GM12878 (cell line): Measurements from ENCODE around the gene NEB.

ENCODE experiments used
- ASH2L ChIP-seq: fragments of 300-600, 200-600 bp; sonication (generic); IDR thresholded peaks from 2 replicates; pipeline ENCODE4 v1.6.1; 2017; ENCODE audit warnings: low read depth, mild to moderate bottlenecking, borderline replicate concordance
- CEBPB ChIP-seq, 2 experiments: fragments of 150-350 bp in 1 of 2; IDR thresholded peaks; 2 replicates each; pipeline ENCODE4 v1.6.1; 2012 to 2014; ENCODE audit warnings: low read depth in 2 of 2, low read length in 2 of 2, borderline replicate concordance in 1 of 2, inconsistent platforms in 1 of 2
- CHD2 ChIP-seq: IDR thresholded peaks from 2 replicates; pipeline ENCODE4 v1.6.1; 2011; ENCODE audit warnings: low read depth, low read length, improper control_type of control experiment, borderline replicate concordance
- EP300 ChIP-seq, 2 experiments: fragments of 150-350 bp in 1 of 2; IDR thresholded peaks; 2 replicates each; pipeline ENCODE4 v1.6.1; 2011 to 2012; ENCODE audit warnings: low read depth in 2 of 2, low read length in 2 of 2, borderline replicate concordance in 1 of 2, improper control_type of control experiment in 1 of 2, inconsistent platforms in 1 of 2; ENCODE audit not compliant: control insufficient read depth in 1 of 2
- NFIC ChIP-seq: IDR thresholded peaks from 2 replicates; pipeline ENCODE4 v1.6.1; 2012; ENCODE audit warnings: low read depth, mild to moderate bottlenecking, inconsistent platforms, low read length, moderate library complexity
- POLR2A ChIP-seq: IDR thresholded peaks from 2 replicates; pipeline ENCODE4 v1.6.1; 2011; ENCODE audit warnings: low read depth, mild to moderate bottlenecking, low read length
- RCOR1 ChIP-seq: conservative IDR thresholded peaks from 2 replicates; pipeline ENCODE4 v1.6.1; 2012; ENCODE audit warnings: low read depth, low read length, improper control_type of control experiment
- TF ChIP-seq, protein P1 (sequence below), 3 experiments: IDR thresholded peaks in 2 of 3; conservative IDR thresholded peaks in 1 of 3; 2 replicates each; pipeline ENCODE4 v1.5.1; 2011; ENCODE audit warnings: low read depth in 3 of 3, low read length in 3 of 3, mild to moderate bottlenecking in 3 of 3, control low read depth in 2 of 3, moderate library complexity in 2 of 3, inconsistent platforms in 1 of 3, mixed read lengths in 1 of 3; ENCODE audit not compliant: control insufficient read depth in 2 of 3, insufficient read depth in 1 of 3; ENCODE audit errors: extremely low read depth in 1 of 3
- TF ChIP-seq, protein P2 (sequence below): IDR thresholded peaks from 2 replicates; pipeline ENCODE4 v1.6.1; 2011; ENCODE audit warnings: low read depth, mild to moderate bottlenecking, low read length, moderate library complexity, borderline replicate concordance; ENCODE audit errors: extremely low read depth

DNA sequence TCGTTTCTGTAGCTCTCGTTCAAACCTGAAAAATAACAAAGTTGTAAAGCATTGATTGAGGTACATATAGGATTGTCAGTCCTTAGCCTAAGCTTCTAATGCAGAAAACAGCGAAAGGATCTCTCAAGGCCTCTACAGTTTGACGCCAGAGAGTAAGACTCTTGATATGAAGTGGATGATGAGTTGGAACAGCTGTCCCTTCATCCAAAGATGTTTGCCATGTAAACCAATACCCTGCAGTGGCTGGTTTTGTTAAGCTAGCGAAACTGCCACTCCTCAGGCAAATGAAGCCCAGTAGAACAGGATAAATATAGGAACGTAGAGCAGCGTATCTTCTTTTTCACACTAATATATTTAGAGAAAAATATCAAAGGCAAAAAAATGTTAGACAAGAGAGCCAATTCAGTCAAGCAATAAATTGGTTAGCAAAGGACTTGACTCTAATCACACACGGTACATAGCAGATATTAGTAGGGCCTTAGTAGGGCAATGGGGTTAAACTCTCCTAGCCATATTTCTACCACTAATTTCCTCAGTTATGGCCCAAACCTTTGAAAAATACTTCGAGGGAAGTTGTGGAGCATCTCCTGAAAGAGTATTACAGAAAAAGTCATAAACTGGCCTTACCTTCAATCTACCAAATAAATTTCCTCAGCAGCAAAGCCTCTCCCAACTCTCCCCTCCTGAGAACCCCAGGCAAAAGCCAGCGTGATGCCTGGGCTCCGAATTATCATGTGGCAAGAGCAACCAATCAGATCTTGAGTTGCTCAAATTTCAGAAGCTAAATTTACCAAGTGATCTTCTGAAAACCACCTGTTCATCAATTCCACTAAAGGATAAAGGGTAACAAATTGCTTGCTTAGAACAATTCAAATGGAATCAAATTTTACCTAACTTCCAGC is at the start of gene NEB:
- TF ChIP-seq EP300 (IDR thresholded peaks at IDR 0.05; ENCODE audit: borderline replicate concordance in 1 of 2, control insufficient read depth in 1 of 2, low read depth in 2 of 2, low read length in 2 of 2): no peak
- TF ChIP-seq, protein P1, sequence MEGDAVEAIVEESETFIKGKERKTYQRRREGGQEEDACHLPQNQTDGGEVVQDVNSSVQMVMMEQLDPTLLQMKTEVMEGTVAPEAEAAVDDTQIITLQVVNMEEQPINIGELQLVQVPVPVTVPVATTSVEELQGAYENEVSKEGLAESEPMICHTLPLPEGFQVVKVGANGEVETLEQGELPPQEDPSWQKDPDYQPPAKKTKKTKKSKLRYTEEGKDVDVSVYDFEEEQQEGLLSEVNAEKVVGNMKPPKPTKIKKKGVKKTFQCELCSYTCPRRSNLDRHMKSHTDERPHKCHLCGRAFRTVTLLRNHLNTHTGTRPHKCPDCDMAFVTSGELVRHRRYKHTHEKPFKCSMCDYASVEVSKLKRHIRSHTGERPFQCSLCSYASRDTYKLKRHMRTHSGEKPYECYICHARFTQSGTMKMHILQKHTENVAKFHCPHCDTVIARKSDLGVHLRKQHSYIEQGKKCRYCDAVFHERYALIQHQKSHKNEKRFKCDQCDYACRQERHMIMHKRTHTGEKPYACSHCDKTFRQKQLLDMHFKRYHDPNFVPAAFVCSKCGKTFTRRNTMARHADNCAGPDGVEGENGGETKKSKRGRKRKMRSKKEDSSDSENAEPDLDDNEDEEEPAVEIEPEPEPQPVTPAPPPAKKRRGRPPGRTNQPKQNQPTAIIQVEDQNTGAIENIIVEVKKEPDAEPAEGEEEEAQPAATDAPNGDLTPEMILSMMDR (IDR thresholded peaks at IDR 0.05 in 2 of 3, conservative IDR thresholded peaks at IDR 0.05 in 1 of 3; ENCODE audit: control insufficient read depth in 2 of 3, extremely low read depth in 1 of 3, insufficient read depth in 1 of 3, low read depth in 3 of 3, low read length in 3 of 3): no peak
- no peak for TF ChIP-seq NFIC
- TF ChIP-seq, protein P2, sequence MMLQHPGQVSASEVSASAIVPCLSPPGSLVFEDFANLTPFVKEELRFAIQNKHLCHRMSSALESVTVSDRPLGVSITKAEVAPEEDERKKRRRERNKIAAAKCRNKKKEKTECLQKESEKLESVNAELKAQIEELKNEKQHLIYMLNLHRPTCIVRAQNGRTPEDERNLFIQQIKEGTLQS: no peak
- TF ChIP-seq RCOR1: no peak
- no peak for TF ChIP-seq CEBPB (IDR thresholded peaks at IDR 0.05; ENCODE audit: borderline replicate concordance in 1 of 2, low read depth in 2 of 2, low read length in 2 of 2)
- TF ChIP-seq POLR2A: no peak
- TF ChIP-seq CHD2: no peak
- TF ChIP-seq ASH2L: no peak
